ENCODE results near the gene MACROD2.

GRCh38 chr20:14489544-14489943 is 494.2 kb downstream of the MACROD2 start:
- TF ChIP-seq POLR2A (IDR thresholded peaks at IDR 0.05) (no peak), POLR2AphosphoS5 (IDR thresholded peaks at IDR 0.05) (no peak), CTCF (IDR thresholded peaks at IDR 0.05) (no peak)
